ENCODE results near the gene LAMTOR4. TPM values are rescaled to one million over a fixed set of nuclear protein-coding genes. Genes with fewer than 3 reads are reported as not detected.

The LAMTOR4 gene
- total and polyA plus RNA-seq, 12 donors, result 33.1 to 266 (median 159) TPM

DNA sequence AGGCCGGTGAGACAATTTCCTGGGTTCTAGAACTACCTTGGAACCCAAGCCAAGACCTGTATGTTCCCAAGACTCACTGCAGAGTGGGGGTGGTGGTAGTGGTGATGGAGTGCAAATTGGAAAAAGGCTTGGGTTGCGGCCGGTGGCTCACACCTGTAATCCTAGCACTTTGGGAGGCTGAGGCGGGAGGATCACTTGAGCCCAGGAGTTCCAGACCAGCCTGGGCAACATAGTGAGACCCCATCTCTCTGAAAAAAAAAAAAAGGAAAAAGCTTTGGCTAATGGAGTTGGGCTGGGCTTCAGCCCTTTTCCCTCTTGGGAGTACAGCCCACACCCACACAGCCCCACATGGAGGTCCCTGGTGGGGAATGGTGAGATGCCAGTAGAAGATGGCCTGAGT, 43.2 kb upstream of the LAMTOR4 start:
- Histone ChIP-seq H3K27me3 (no peaks in the 10 kb centered on the region), H3K4me3 (no peak overlapping the region), H3K36me3 (replicated peaks in 1 of 2) (peaks cover 0 to 46% of the 10 kb centered on the region in 2 donors), H3K4me1 (replicated peaks in 1 of 2) (peaks cover 4 to 6% of the 10 kb centered on the region in 2 donors), H3K9me3 (replicated peaks in 1 of 3) (no peaks in the 10 kb centered on the region), H3K27ac (no peak overlapping the region)
- intact Hi-C loops (cut with DNase I), result no loop called here
- no peak for DNase-seq
- WGBS, 4 donors, result 91 to 100% (median 94%) methylated on average over 3 to 4 of the region's 4 CpGs
- TF ChIP-seq POLR2A (IDR thresholded peaks at IDR 0.05), result no peak
- TF ChIP-seq, protein P1, sequence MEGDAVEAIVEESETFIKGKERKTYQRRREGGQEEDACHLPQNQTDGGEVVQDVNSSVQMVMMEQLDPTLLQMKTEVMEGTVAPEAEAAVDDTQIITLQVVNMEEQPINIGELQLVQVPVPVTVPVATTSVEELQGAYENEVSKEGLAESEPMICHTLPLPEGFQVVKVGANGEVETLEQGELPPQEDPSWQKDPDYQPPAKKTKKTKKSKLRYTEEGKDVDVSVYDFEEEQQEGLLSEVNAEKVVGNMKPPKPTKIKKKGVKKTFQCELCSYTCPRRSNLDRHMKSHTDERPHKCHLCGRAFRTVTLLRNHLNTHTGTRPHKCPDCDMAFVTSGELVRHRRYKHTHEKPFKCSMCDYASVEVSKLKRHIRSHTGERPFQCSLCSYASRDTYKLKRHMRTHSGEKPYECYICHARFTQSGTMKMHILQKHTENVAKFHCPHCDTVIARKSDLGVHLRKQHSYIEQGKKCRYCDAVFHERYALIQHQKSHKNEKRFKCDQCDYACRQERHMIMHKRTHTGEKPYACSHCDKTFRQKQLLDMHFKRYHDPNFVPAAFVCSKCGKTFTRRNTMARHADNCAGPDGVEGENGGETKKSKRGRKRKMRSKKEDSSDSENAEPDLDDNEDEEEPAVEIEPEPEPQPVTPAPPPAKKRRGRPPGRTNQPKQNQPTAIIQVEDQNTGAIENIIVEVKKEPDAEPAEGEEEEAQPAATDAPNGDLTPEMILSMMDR (IDR thresholded peaks at IDR 0.05), result no peak

DNA sequence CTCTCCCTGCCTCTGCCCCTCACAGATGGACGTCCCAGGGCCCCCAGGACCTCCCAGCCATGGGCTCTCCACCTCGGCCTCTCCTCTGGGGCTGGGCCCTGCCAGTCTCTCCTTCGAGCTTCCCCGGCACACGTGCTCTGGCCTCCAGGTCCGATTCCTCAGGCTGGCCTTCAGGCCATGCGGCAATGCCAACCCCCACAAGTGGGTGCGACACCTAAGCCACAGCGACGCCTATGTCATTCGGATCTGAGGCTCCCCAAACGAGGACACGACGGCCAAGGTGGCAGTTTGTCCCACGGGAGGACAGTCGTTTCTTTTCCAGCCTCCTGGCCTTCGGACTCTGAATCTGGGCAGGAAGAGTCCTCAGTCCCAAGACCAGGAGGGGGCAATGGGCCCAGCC, 42.1 kb upstream of the LAMTOR4 start:
- H3K4me1 ChIP-seq (replicated peaks in 1 of 2), result peaks cover 4 to 6% of the 10 kb centered on the region in 2 donors
- intact Hi-C loops (cut with DNase I), result no loop called here
- DNase-seq, result no peak
- no peaks in the 10 kb centered on the region for H3K27me3 ChIP-seq
- WGBS, 4 donors, result 81 to 89% (median 83%) methylated on average over 14 to 17 of the region's 17 CpGs
- H3K4me3 ChIP-seq, result no peak overlapping the region
- H3K36me3 ChIP-seq (replicated peaks in 1 of 2), result peaks cover 0 to 57% of the 10 kb centered on the region in 2 donors
- H3K9me3 ChIP-seq (replicated peaks in 1 of 3), result no peaks in the 10 kb centered on the region
- no peak overlapping the region for H3K27ac ChIP-seq
- no peak for TF ChIP-seq POLR2A (IDR thresholded peaks at IDR 0.05)
- TF ChIP-seq, protein P1 (IDR thresholded peaks at IDR 0.05), result no peak

DNA sequence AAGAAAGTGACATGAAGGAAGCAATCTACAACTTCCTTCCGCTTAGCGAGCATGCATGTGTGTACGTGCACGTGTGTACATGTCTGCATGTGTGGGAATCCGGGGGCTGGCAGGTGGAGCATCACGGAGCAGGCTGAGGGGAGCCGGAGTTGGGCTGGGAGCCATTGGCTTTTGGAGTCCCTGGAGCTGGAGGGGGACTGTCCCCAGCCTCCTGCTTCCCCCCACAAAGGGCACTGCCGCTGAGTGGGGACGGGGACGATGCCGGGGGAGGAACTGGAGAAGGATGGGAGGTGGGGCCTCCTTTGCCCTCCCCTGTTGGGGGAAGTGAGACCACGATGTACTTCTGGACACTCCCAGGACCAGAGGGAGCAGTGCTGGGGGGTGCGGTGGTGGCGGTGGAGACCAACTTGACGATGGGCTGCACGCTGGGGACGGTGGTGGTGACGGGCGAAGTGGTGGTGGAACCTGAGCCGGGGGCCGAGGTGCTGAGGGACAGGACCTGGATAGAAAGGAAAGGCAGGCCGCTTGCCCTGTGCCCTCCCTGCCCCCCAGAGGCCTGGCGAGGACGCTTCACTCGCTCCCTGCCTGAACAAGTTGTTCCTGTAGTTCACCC, 41.5 kb upstream of the LAMTOR4 start:
- no peak overlapping the region for H3K4me3 ChIP-seq
- TF ChIP-seq, protein P1 (IDR thresholded peaks at IDR 0.05), result no peak
- no peak for TF ChIP-seq POLR2A (IDR thresholded peaks at IDR 0.05)
- H3K4me1 ChIP-seq (replicated peaks in 1 of 2), result peaks cover 3 to 4% of the 10 kb centered on the region in 2 donors
- 82 to 91% (median 85%) methylated on average over 22 to 25 of the region's 25 CpGs for WGBS, 4 donors
- no peak for DNase-seq
- intact Hi-C loops (cut with DNase I), result no loop called here
- peaks cover 0 to 63% of the 10 kb centered on the region in 2 donors for H3K36me3 ChIP-seq (replicated peaks in 1 of 2)
- no peaks in the 10 kb centered on the region for H3K9me3 ChIP-seq (replicated peaks in 1 of 3)
- no peak overlapping the region for H3K27ac ChIP-seq
- no peaks in the 10 kb centered on the region for H3K27me3 ChIP-seq

DNA sequence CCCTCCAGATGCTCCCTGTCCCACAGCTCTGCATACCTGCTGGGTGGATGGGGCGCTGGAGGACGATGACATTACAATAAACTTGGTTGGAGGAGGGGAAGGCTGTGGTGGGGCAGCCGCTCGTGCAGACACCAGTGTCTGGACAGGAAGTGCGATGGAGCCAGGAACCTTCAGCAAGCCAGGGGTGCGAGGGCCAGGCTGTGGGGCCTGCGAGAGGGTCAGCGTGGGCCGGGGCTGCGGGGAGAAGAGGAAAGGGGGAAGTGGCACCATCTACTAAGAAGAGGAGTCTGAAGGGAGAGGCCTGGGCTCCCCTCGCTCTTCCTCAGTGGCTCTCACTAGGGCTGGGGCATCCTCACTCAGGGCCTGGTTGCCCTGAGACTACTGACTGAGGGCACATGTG, 40.8 kb upstream of the LAMTOR4 start:
- no peak for DNase-seq
- no peaks in the 10 kb centered on the region for H3K4me1 ChIP-seq (replicated peaks in 1 of 2)
- no peaks in the 10 kb centered on the region for H3K27me3 ChIP-seq
- no peak overlapping the region for H3K27ac ChIP-seq
- TF ChIP-seq, protein P1 (IDR thresholded peaks at IDR 0.05), result no peak
- TF ChIP-seq POLR2A (IDR thresholded peaks at IDR 0.05), result no peak
- intact Hi-C loops (cut with DNase I), result no loop called here
- peaks cover 0 to 70% of the 10 kb centered on the region in 2 donors for H3K36me3 ChIP-seq (replicated peaks in 1 of 2)
- 81 to 88% (median 83%) methylated on average over 10 to 11 of the region's 11 CpGs for WGBS, 4 donors
- no peaks in the 10 kb centered on the region for H3K9me3 ChIP-seq (replicated peaks in 1 of 3)
- no peak overlapping the region for H3K4me3 ChIP-seq

All from adrenal gland (tissue), 12 donors.